Keratinocyte (primary cell): ENCODE measurements around the gene SNTG2. TPM values are rescaled to one million over a fixed set of nuclear protein-coding genes. Genes with fewer than 3 reads are reported as not detected.

Source experiments
- DNase-seq: peaks from one replicate; pipeline ENCODE4 v3.0.0-alpha.2; 2011; ENCODE audit warnings: low read depth, missing footprints, low spot score
- FAIRE-seq: peaks from 2 replicates; lab custom pipeline; 2011; peaks lifted over from hg19 to GRCh38; lab: Jason Lieb, UNC
- H2AFZ ChIP-seq: 2 replicates; pipeline ENCODE4 v1.6.0; 2012; ENCODE audit warnings: low read length, control low read depth, inconsistent platforms; ENCODE audit not compliant: control insufficient read depth
- H3K27ac ChIP-seq: 2 replicates; pipeline ENCODE4 v1.5.1; 2011; ENCODE audit warnings: low read length; ENCODE audit not compliant: control insufficient read depth, insufficient read depth
- H3K27me3 ChIP-seq: 3 replicates; pipeline ENCODE4 v1.6.0; 2011; ENCODE audit warnings: low read length; ENCODE audit not compliant: control insufficient read depth, insufficient read depth; ENCODE audit errors: extremely low read depth
- H3K36me3 ChIP-seq, 2 experiments: 2 replicates in 1 of 2; 3 replicates in 1 of 2; pipeline ENCODE4 v1.5.1; 2011; ENCODE audit warnings: low read length in 2 of 2, mild to moderate bottlenecking in 1 of 2; ENCODE audit not compliant: control insufficient read depth in 2 of 2, insufficient read depth in 2 of 2; ENCODE audit errors: extremely low read depth in 1 of 2
- H3K4me1 ChIP-seq: 3 replicates; pipeline ENCODE4 v1.5.1; 2011; ENCODE audit warnings: low read length; ENCODE audit not compliant: control insufficient read depth, insufficient read depth; ENCODE audit errors: extremely low read depth
- H3K4me2 ChIP-seq: 3 replicates; pipeline ENCODE4 v1.6.0; 2011; ENCODE audit warnings: low read depth, low read length; ENCODE audit not compliant: control insufficient read depth, insufficient read depth; ENCODE audit errors: extremely low read depth
- H3K4me3 ChIP-seq, 3 experiments: fragments of 200-600 bp in 1 of 3; sonication (generic) in 1 of 3; 2 replicates in 2 of 3; 3 replicates in 1 of 3; pipeline ENCODE4 v1.5.1; 2011 to 2016; ENCODE audit warnings: low read length in 3 of 3, mild to moderate bottlenecking in 3 of 3, control low read depth in 2 of 3, inconsistent platforms in 1 of 3, low read depth in 1 of 3, mixed read lengths in 1 of 3, mixed run types in 1 of 3, moderate library complexity in 1 of 3; ENCODE audit not compliant: control insufficient read depth in 2 of 3, insufficient read depth in 2 of 3; ENCODE audit errors: extremely low read depth in 1 of 3
- H3K79me2 ChIP-seq: 2 replicates; pipeline ENCODE4 v1.6.0; 2012; ENCODE audit warnings: low read length; ENCODE audit not compliant: control insufficient read depth, insufficient read depth
- H3K9ac ChIP-seq: 3 replicates; pipeline ENCODE4 v1.6.0; 2011; ENCODE audit warnings: low read length; ENCODE audit not compliant: control insufficient read depth, insufficient read depth; ENCODE audit errors: extremely low read depth
- H3K9me1 ChIP-seq: 3 replicates; pipeline ENCODE4 v1.6.0; 2011; ENCODE audit warnings: low read length; ENCODE audit not compliant: control insufficient read depth, insufficient read depth; ENCODE audit errors: extremely low read depth
- H3K9me3 ChIP-seq: 2 replicates; pipeline ENCODE4 v1.5.1; 2012; ENCODE audit warnings: low read depth, low read length; ENCODE audit not compliant: control insufficient read depth
- H4K20me1 ChIP-seq: 3 replicates; pipeline ENCODE4 v1.6.0; 2011; ENCODE audit warnings: low read length; ENCODE audit not compliant: control insufficient read depth, insufficient read depth; ENCODE audit errors: extremely low read depth
- EZH2 ChIP-seq: IDR thresholded peaks from one replicate; pipeline ENCODE4 v1.6.1; 2012; ENCODE audit warnings: inconsistent platforms, mild to moderate bottlenecking, low read length, moderate library complexity
- dilution Hi-C: fragments of 300-500 bp; cut with MboI; formaldehyde crosslinking; loops from one replicate; pipeline ENCODE4 v1.7.0; 2020; ENCODE audit warnings: low sequenced_read_pairs; ENCODE audit not compliant: extremely low pct_ligation_motif_present
- polyA plus RNA-seq, 5 experiments: library from polyadenylated mRNA; depleted of rRNA in 3 of 5; stranded (reverse) in 3 of 5; stranded (forward) in 1 of 5; unstranded in 1 of 5; fragments of >200 nt; gene quantifications; 1 replicate in 1 of 5; 2 replicates in 3 of 5; 3 replicates in 1 of 5; pipeline versions ENCODE4 v1.2.1 to v1.2.3, GENCODE V29; 2011 to 2012; ENCODE audit warnings: missing spikeins in 2 of 5, low read depth in 1 of 5, low replicate concordance in 1 of 5
- TF ChIP-seq, protein P1 (sequence below), 3 experiments: IDR thresholded peaks in 1 of 3; conservative IDR thresholded peaks in 1 of 3; optimal IDR thresholded peaks in 1 of 3; 2 replicates in 2 of 3; 3 replicates in 1 of 3; pipeline versions ENCODE3 to v1.5.1; 2011; ENCODE audit warnings: low read length in 3 of 3, mild to moderate bottlenecking in 3 of 3, moderate library complexity in 2 of 3, control low read depth in 1 of 3, inconsistent platforms in 1 of 3; ENCODE audit not compliant: insufficient read depth in 2 of 3; ENCODE audit errors: extremely low read depth in 1 of 3

SNTG2 gene
- polyA plus RNA-seq, 1 donor (not counting 4 experiments of a cell fraction or from before 2014, with no cell fraction given): not detected

DNA sequence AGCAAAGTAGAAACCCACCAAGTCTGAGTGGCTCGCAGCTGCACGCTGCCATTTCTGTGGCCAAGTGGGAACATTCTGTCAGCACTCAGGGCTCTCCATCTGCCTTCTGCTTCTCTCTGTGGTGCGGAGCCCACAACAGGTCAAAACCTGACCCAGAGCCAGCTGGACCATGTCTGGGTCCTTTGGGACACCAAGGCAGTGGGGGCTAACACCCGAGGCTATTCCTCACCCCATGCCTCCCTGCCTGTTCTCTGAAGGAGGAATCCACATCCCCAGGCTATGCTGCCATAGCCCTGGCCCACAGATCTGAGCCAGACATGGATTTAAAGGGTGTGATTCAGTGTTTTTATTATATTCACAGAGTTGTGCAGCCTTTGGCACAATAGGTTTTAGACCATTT, 86.4 kb downstream of the SNTG2 start:
- Histone ChIP-seq H2AFZ (no peak overlapping the region), H3K27ac (no peak overlapping the region), H3K36me3 (no peaks in the 10 kb centered on the region), H4K20me1 (no peaks in the 10 kb centered on the region), H3K4me1 (no peaks in the 10 kb centered on the region), H3K4me2 (no peak overlapping the region), H3K4me3 (no peak overlapping the region), H3K9me1 (no peaks in the 10 kb centered on the region), H3K9me3 (no peaks in the 10 kb centered on the region), H3K27me3 (no peaks in the 10 kb centered on the region), H3K9ac (no peak overlapping the region), H3K79me2 (no peaks in the 10 kb centered on the region)
- FAIRE-seq (no peak), DNase-seq (no peak)
- dilution Hi-C loops: no loop called here
- TF ChIP-seq EZH2: no peak
- TF ChIP-seq, protein P1, sequence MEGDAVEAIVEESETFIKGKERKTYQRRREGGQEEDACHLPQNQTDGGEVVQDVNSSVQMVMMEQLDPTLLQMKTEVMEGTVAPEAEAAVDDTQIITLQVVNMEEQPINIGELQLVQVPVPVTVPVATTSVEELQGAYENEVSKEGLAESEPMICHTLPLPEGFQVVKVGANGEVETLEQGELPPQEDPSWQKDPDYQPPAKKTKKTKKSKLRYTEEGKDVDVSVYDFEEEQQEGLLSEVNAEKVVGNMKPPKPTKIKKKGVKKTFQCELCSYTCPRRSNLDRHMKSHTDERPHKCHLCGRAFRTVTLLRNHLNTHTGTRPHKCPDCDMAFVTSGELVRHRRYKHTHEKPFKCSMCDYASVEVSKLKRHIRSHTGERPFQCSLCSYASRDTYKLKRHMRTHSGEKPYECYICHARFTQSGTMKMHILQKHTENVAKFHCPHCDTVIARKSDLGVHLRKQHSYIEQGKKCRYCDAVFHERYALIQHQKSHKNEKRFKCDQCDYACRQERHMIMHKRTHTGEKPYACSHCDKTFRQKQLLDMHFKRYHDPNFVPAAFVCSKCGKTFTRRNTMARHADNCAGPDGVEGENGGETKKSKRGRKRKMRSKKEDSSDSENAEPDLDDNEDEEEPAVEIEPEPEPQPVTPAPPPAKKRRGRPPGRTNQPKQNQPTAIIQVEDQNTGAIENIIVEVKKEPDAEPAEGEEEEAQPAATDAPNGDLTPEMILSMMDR (optimal IDR thresholded peaks at IDR 0.05 in 1 of 3, IDR thresholded peaks at IDR 0.05 in 1 of 3, conservative IDR thresholded peaks at IDR 0.05 in 1 of 3; ENCODE audit: extremely low read depth in 1 of 3, insufficient read depth in 2 of 3, low read length in 3 of 3): no peak

DNA sequence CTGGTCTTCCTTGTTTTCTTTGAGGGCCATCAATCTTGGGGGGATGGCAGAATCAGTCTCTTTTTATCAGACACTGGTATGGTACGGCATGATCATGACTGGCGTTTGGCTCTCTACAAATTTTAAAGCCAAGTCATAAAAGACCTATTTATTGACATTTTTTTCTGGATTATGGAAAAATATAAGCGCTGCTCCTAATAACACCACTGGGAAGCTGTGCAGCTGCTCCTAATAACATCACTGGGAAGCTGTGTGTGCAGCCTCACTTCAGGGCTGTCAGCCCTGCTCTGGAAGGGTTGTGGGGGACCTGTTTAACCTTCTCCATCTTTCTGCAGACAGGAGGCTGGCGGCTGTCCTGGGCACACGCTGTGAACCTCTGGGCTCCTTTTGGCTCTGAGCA, 88.9 kb downstream of the SNTG2 start:
- no peak for DNase-seq
- Histone ChIP-seq H2AFZ (no peak overlapping the region), H3K27me3 (no peaks in the 10 kb centered on the region), H3K27ac (no peak overlapping the region), H4K20me1 (no peaks in the 10 kb centered on the region), H3K4me3 (no peak overlapping the region), H3K4me2 (no peak overlapping the region), H3K4me1 (no peaks in the 10 kb centered on the region), H3K9me3 (no peaks in the 10 kb centered on the region), H3K36me3 (no peaks in the 10 kb centered on the region), H3K9me1 (no peaks in the 10 kb centered on the region), H3K9ac (no peak overlapping the region), H3K79me2 (no peaks in the 10 kb centered on the region)
- FAIRE-seq: no peak
- dilution Hi-C loops: no loop called here
- no peak for TF ChIP-seq EZH2
- TF ChIP-seq, protein P1 (optimal IDR thresholded peaks at IDR 0.05 in 1 of 3, IDR thresholded peaks at IDR 0.05 in 1 of 3, conservative IDR thresholded peaks at IDR 0.05 in 1 of 3; ENCODE audit: extremely low read depth in 1 of 3, insufficient read depth in 2 of 3, low read length in 3 of 3): no peak
